HG02623 (cell line): ENCODE measurements around the gene PDIA2.
"Not testable (repeated sequence)": the region's sequence is repeated elsewhere in the genome, so short reads cannot be mapped to it uniquely, and the experiment has no call there.

Experiments used
- ATAC-seq: cut with Tn5 transposase; IDR thresholded peaks from one replicate; pipeline ENCODE4 v1.9.1; 2021; ENCODE audit warnings: moderate library complexity; ENCODE audit not compliant: unreplicated experiment

Gene PDIA2, protein sequence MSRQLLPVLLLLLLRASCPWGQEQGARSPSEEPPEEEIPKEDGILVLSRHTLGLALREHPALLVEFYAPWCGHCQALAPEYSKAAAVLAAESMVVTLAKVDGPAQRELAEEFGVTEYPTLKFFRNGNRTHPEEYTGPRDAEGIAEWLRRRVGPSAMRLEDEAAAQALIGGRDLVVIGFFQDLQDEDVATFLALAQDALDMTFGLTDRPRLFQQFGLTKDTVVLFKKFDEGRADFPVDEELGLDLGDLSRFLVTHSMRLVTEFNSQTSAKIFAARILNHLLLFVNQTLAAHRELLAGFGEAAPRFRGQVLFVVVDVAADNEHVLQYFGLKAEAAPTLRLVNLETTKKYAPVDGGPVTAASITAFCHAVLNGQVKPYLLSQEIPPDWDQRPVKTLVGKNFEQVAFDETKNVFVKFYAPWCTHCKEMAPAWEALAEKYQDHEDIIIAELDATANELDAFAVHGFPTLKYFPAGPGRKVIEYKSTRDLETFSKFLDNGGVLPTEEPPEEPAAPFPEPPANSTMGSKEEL

GRCh38 chr16:283033-283805, at the start of gene PDIA2:
TSS of gene PDIA2 (plus strand) at chr16:283164. CDS start at chr16:283170, 6 bp downstream.
- no peak for ATAC-seq

DNA sequence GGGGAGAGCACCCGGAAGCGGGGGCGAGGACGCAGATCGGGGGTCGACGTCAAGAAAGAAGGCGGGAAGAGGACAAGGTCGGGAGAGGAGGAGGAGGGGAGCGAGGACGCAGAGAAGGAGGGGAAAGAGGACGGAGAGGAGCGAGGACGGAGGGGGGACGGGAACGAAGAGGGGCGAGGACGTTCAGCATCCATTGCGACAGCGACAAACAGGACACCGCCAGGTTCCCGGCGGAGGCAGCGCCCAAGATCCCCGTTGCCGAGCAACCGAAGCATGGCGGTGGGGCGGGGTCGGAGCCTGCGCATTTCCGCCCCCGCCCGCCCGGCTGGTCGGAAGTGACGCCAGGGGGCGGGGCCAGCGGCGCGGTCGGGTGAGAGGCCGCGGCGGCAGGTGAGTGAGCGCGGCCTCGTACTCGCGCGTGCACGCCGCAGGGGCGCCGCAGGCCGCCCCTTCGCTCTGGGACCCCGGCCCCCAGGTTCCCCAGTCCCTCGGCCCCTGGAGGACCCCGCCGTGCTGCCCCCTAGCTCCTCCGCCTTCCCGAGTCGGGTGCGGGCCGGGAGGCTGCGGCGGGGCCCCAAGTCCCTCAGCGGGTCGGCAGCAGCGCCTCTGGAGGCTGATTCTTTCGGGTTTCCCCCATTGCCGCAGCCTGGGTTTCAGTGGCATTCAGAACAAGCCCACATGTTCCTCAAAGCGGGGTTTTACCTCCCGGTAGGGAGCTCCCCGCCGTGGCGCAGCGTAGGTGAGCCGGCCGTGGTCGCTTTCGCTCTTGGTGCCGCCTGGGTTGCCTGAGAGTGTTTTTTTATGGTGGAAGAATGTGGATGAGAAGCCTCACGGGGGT, 48.3 kb upstream of the PDIA2 start, which contains the start of gene FAM234A:
Gene FAM234A (plus strand): TSS at position 354 of the 838 bp plus-strand sequence. CDS start 19,593 bp downstream, outside the sequence.
- ATAC-seq: peak; percentile 75

- no peak for ATAC-seq
Measured at GRCh38 chr16:239948-240277, 43.1 kb upstream of the PDIA2 start.

GRCh38 chr16:240559-240958, 42.4 kb upstream of the PDIA2 start:
- ATAC-seq: no peak

DNA sequence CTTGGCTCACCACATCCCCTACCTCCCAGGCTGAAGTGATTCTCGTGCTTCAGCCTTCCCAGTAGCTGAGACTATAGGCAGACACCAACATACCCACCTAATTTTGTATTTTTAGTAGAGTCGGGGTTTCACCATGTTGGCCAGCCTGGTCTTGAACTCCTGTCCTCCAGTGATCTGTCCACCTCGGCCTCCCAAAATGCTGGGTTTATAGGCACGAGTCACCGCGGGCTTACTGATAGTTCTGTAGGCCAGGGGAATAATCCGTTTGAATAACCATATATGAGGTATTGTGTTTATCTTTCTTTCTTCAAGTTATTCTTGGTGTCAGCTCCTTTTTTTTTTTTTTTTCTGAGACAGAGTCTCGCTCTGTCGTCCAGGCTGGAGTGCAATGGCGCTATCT, 40.7 kb upstream of the PDIA2 start:
- ATAC-seq: no peak

DNA sequence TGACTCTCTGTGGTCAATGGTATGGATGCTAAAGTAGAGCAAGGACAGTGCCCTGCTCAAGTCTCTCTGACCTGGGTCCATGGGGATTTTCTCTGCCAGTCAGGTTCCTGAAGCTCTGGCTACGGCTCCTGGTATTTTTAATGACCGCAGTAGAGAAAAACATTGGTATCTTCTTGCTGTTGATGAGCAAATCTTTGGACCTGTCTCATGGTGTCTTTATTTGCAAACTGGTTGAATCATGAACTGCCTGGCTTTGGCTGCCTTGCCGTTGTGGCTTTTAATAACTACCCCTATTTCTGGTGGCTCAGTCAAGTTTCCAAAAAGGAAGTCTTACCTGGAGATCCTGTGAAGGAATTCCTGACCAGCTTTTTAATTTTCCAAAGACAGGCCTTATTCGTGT, 39.6 kb upstream of the PDIA2 start:
- no peak for ATAC-seq

GRCh38 chr16:245105-245504, 37.9 kb upstream of the PDIA2 start:
- ATAC-seq: no peak

GRCh38 chr16:247027-247426, 35.9 kb upstream of the PDIA2 start:
- no peak for ATAC-seq

DNA sequence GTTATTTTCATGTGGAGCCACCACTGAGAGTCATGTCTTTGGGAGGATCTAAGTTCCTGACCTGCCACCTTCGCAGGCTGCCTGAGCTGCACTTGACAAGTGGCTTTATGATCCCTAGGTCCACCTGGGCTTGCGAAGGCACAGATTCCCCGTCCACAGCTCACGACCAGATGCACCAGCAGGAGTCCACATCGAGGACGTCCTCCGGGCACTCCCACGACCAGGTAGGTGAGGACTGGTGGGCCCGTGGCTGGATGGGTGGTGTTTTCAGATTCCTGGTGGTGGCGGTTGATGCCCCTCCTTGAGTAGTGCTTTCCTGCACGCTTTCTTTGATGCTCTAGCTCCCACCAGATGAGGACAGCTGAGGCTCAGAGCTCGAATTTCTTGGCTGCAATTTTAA, 33.5 kb upstream of the PDIA2 start:
- ATAC-seq: no peak

GRCh38 chr16:252366-253337, 30.3 kb upstream of the PDIA2 start:
- no peak for ATAC-seq

GRCh38 chr16:253833-254232, 29.1 kb upstream of the PDIA2 start:
- no peak for ATAC-seq

GRCh38 chr16:254461-254860, 28.5 kb upstream of the PDIA2 start:
- no peak for ATAC-seq

DNA sequence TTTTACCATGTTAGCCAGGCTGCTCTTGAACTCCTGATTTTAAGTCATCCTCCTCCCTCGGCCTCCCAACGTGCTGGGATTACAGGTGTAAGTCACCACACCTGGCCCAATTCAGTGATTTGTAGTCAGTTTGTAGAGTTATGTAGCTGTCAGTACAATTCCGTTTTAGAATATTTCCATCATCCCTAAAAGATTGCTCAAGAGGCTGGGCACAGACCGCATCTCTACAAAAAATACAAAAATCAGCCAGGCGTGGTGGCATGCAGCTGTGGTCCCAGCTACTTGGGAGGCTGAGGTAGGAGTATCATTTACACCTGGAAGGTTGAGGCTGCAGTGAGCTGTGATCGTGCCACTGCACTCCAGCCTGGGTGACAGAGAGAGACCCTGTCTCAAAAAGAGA, 27.8 kb upstream of the PDIA2 start:
- ATAC-seq: no peak

- ATAC-seq: not testable (repeated sequence)
Measured at GRCh38 chr16:258091-258490, 24.9 kb upstream of the PDIA2 start.

- ATAC-seq: no peak
Measured at GRCh38 chr16:259226-259625, 23.7 kb upstream of the PDIA2 start.

- ATAC-seq: no peak
Measured at GRCh38 chr16:259814-260253, 23.1 kb upstream of the PDIA2 start.

DNA sequence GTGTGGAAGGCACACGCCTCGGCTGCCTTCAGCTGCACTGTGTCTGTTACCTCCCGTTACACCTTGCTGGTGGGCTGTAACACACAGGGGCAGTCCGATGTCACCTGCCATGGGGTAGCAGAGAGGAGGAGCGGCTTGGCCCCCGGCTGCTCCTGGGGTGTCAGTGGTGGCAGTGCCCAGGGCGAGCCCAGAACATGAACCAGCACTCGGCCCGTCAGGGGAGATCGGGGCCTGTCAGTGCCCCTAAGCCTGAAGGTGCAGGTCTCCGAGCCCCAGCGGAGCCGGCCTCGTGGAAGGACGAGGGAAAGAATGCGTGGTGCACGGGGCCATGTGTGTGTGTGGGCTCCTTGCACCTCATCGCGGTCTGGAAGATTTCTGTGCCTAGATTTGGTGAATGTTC, 22.6 kb upstream of the PDIA2 start:
- no peak for ATAC-seq

GRCh38 chr16:261031-261691, 21.8 kb upstream of the PDIA2 start:
- ATAC-seq: no peak

DNA sequence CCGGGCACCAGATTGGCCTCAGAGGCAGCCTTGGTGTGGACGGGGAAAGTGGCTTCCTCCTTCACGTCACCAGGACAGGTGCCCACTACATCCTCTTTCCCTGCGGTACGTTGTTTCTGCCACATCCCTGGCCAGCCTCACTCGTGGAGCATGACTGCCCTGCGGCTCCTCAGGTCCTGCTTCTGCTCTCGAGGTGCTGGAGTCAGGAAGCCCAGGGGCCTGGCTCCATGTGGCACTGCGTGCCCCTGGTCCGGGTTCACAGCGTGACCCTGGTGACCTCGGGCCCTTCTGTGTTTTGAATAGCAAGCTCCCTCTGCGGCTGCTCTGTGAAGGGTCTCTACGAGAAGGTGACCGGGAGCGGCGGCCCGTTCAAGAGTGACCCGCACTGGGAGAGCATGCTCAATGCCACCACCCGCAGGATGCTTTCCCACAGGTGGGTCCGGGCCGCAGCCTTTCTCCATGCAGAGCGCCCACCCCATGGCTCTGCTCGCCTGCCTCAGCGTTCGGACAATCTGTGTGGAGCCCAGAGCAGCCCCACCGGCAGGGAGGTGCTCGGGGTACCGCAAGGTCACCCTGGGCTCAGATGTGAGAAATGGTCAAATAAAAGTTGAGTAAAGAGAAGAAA, 20.7 kb upstream of the PDIA2 start:
- no peak for ATAC-seq
